Measurements from ENCODE around the gene LRBA. TPM values are rescaled to one million over a fixed set of nuclear protein-coding genes. Genes with fewer than 3 reads are reported as not detected.

LRBA gene
- total RNA-seq, 4 donors from 2014 or later = 8.5 to 18.0 (median 11.9) TPM

GRCh38 chr4:150252741-150253140 is 762.3 kb downstream of the LRBA start:
- in situ Hi-C loops (cut with MboI; ENCODE audit: low sequenced_read_pairs in 4 of 4) (no loop called here), intact Hi-C loops (cut with DNase I; ENCODE audit: low total_unique reads) (no loop called here)
- TF ChIP-seq CTCF (IDR thresholded peaks at IDR 0.05 in 4 of 5, conservative IDR thresholded peaks at IDR 0.05 in 1 of 5) (no peak), POLR2A (IDR thresholded peaks at IDR 0.05) (no peak)
- no peak for ATAC-seq
- no peaks in the 10 kb centered on the region for H3K27me3 ChIP-seq
- H3K4me3 ChIP-seq = no peak overlapping the region
- no peak overlapping the region for H3K27ac ChIP-seq
- no peaks in the 10 kb centered on the region for H3K9me3 ChIP-seq
- H3K36me3 ChIP-seq = no peaks in the 10 kb centered on the region
- H3K4me1 ChIP-seq = no peaks in the 10 kb centered on the region
- DNase-seq = no peak

GRCh38 chr4:150252306-150252705 is 762.8 kb downstream of the LRBA start:
- ATAC-seq (no peak), DNase-seq (no peak)
- no peaks in the 10 kb centered on the region for H3K36me3 ChIP-seq
- in situ Hi-C loops (cut with MboI; ENCODE audit: low sequenced_read_pairs in 4 of 4) = no loop called here
- no peaks in the 10 kb centered on the region for H3K4me1 ChIP-seq
- H3K4me3 ChIP-seq = no peak overlapping the region
- TF ChIP-seq CTCF (IDR thresholded peaks at IDR 0.05 in 4 of 5, conservative IDR thresholded peaks at IDR 0.05 in 1 of 5) (no peak), POLR2A (IDR thresholded peaks at IDR 0.05) (no peak)
- H3K27me3 ChIP-seq = no peaks in the 10 kb centered on the region
- no peak overlapping the region for H3K27ac ChIP-seq
- intact Hi-C loops (cut with DNase I; ENCODE audit: low total_unique reads) = no loop called here
- H3K9me3 ChIP-seq = no peaks in the 10 kb centered on the region

- H3K27ac ChIP-seq = no peak overlapping the region
- TF ChIP-seq CTCF (IDR thresholded peaks at IDR 0.05 in 4 of 5, conservative IDR thresholded peaks at IDR 0.05 in 1 of 5) (no peak), POLR2A (IDR thresholded peaks at IDR 0.05) (no peak)
- in situ Hi-C loops (cut with MboI; ENCODE audit: low sequenced_read_pairs in 4 of 4) = no loop called here
- H3K27me3 ChIP-seq = no peaks in the 10 kb centered on the region
- intact Hi-C loops (cut with DNase I; ENCODE audit: low total_unique reads) = no loop called here
- ATAC-seq (no peak), DNase-seq (no peak)
- H3K36me3 ChIP-seq = no peaks in the 10 kb centered on the region
- no peaks in the 10 kb centered on the region for H3K9me3 ChIP-seq
- no peak overlapping the region for H3K4me3 ChIP-seq
- H3K4me1 ChIP-seq = no peaks in the 10 kb centered on the region
These were observed 763.3 kb downstream of the LRBA start for GRCh38 chr4:150251752-150252190.

- H3K4me3 ChIP-seq = no peak overlapping the region
- H3K27me3 ChIP-seq = no peaks in the 10 kb centered on the region
- no peak for DNase-seq
- no peak for ATAC-seq
- intact Hi-C loops (cut with DNase I; ENCODE audit: low total_unique reads) = no loop called here
- in situ Hi-C loops (cut with MboI; ENCODE audit: low sequenced_read_pairs in 4 of 4) = no loop called here
- TF ChIP-seq CTCF (IDR thresholded peaks at IDR 0.05 in 4 of 5, conservative IDR thresholded peaks at IDR 0.05 in 1 of 5) = no peak
- no peak for TF ChIP-seq POLR2A (IDR thresholded peaks at IDR 0.05)
- no peaks in the 10 kb centered on the region for H3K36me3 ChIP-seq
- no peaks in the 10 kb centered on the region for H3K4me1 ChIP-seq
- no peaks in the 10 kb centered on the region for H3K9me3 ChIP-seq
- H3K27ac ChIP-seq = no peak overlapping the region
These were observed 764.0 kb downstream of the LRBA start for GRCh38 chr4:150250998-150251651.

All from gastrocnemius medialis (tissue), 4 donors.